Suprapubic skin (tissue), 4 donors: Measurements from ENCODE around the gene PEAK3.

Experiments
- CTCF ChIP-seq, 2 donors: fragments of 200-600 bp in 1 of 2; fragments of 450-650 bp in 1 of 2; sonication (generic) in 1 of 2; IDR thresholded peaks; one replicate each; pipeline ENCODE4 v1.5.1; 2016 to 2019; ENCODE audit warnings: antibody characterized with exemption in 2 of 2, mild to moderate bottlenecking in 1 of 2, moderate library complexity in 1 of 2
- POLR2A ChIP-seq, 2 donors: fragments of 450-650 bp; IDR thresholded peaks; one replicate each; pipeline ENCODE4 v1.6.1; 2017; ENCODE audit warnings: antibody characterized with exemption in 2 of 2, mild to moderate bottlenecking in 2 of 2, moderate library complexity in 2 of 2
- POLR2AphosphoS5 ChIP-seq, 3 donors: sonication (generic); formaldehyde crosslinking; IDR thresholded peaks; one replicate each; pipeline ENCODE4 v1.6.1; 2017; ENCODE audit warnings: antibody characterized with exemption in 3 of 3

- TF ChIP-seq POLR2AphosphoS5 (IDR thresholded peaks at IDR 0.05) (no peak), POLR2A (IDR thresholded peaks at IDR 0.05) (no peak), CTCF (IDR thresholded peaks at IDR 0.05) (no peak)
Measured at GRCh38 chr19:2324220-2324948, 42.4 kb upstream of the PEAK3 start.
